GM12865 (cell line): ENCODE results near the gene RAD9A.
A peak's percentile ranks its signal among the peaks of the same experiment; 100 is the strongest.

Experiments
- DNase-seq: peaks from one replicate; pipeline ENCODE4 v3.0.0; 2010; ENCODE audit warnings: low read depth
- H3K4me3 ChIP-seq: 2 replicates; pipeline ENCODE4 v1.5.1; 2011; ENCODE audit warnings: mild to moderate bottlenecking, low read depth, low read length, control low read depth
- CTCF ChIP-seq: IDR thresholded peaks from 2 replicates; pipeline ENCODE4 v1.5.1; 2011; ENCODE audit warnings: low read length, control low read depth, low read depth, inconsistent platforms; ENCODE audit not compliant: insufficient read depth; ENCODE audit errors: missing control alignments

Gene RAD9A

GRCh38 chr11:67368621-67369020 is 23.2 kb upstream of the RAD9A start:
- H3K4me3 ChIP-seq, result no peak overlapping the region
- TF ChIP-seq CTCF, result no peak
- DNase-seq, result peak; percentile 72

GRCh38 chr11:67369275-67369674 is 22.5 kb upstream of the RAD9A start:
- DNase-seq, result no peak
- H3K4me3 ChIP-seq, result no peak overlapping the region
- no peak for TF ChIP-seq CTCF

GRCh38 chr11:67369801-67370284 is 21.9 kb upstream of the RAD9A start:
- no peak for TF ChIP-seq CTCF
- H3K4me3 ChIP-seq, result no peak overlapping the region
- no peak for DNase-seq

- no peak for TF ChIP-seq CTCF
- no peak overlapping the region for H3K4me3 ChIP-seq
- no peak for DNase-seq
Observed at GRCh38 chr11:67370351-67371076, 21.3 kb upstream of the RAD9A start.

GRCh38 chr11:67371189-67371910 is 20.4 kb upstream of the RAD9A start:
- peak; percentile 55 for DNase-seq
- peak; percentile 35 for TF ChIP-seq CTCF
- H3K4me3 ChIP-seq, result no peak overlapping the region

- no peak for TF ChIP-seq CTCF
- H3K4me3 ChIP-seq, result peak overlapping the region; percentile 18
- no peak for DNase-seq
Observed at GRCh38 chr11:67371911-67372320, 19.9 kb upstream of the RAD9A start.
